ENCODE results near the gene JAZF1.

DNA sequence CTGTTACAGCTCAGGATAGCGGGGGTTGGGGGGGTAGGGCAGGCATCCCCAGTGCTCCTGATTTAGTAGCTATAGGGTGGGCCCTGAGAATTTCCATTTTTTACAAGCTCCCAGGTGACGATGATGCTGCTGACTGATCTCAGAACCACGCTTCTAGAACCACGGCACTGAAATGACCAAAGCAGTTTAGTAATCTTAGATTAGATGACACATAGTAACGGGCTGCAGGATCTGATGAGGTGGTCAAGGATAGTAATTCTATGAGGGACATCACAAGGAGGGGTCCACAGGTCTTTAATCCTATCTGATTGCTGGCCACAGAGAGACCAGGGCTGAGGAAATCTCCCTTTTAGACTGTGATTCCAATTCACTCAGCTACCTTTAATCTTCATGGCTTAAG lies 167.2 kb downstream of the JAZF1 start:
- TF ChIP-seq, protein P1, sequence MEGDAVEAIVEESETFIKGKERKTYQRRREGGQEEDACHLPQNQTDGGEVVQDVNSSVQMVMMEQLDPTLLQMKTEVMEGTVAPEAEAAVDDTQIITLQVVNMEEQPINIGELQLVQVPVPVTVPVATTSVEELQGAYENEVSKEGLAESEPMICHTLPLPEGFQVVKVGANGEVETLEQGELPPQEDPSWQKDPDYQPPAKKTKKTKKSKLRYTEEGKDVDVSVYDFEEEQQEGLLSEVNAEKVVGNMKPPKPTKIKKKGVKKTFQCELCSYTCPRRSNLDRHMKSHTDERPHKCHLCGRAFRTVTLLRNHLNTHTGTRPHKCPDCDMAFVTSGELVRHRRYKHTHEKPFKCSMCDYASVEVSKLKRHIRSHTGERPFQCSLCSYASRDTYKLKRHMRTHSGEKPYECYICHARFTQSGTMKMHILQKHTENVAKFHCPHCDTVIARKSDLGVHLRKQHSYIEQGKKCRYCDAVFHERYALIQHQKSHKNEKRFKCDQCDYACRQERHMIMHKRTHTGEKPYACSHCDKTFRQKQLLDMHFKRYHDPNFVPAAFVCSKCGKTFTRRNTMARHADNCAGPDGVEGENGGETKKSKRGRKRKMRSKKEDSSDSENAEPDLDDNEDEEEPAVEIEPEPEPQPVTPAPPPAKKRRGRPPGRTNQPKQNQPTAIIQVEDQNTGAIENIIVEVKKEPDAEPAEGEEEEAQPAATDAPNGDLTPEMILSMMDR (IDR thresholded peaks at IDR 0.05; ENCODE audit: low read length): no peak
- TF ChIP-seq EZH2 (optimal IDR thresholded peaks at IDR 0.05; ENCODE audit: low read depth, low read length): no peak

Measured in MM.1S (cell line).